GM12874 (cell line): ENCODE measurements around the gene MET.

ENCODE experiments used
- CTCF ChIP-seq: IDR thresholded peaks from 2 replicates; pipeline ENCODE4 v1.5.1; 2011; ENCODE audit warnings: low read depth, mild to moderate bottlenecking, control low read depth, low read length, moderate library complexity; ENCODE audit not compliant: insufficient read depth

Gene MET

GRCh38 chr7:116731445-116732335 lies 59.7 kb downstream of the MET start:
- TF ChIP-seq CTCF: no peak

GRCh38 chr7:116732788-116733694 lies 61.0 kb downstream of the MET start:
- TF ChIP-seq CTCF: no peak

GRCh38 chr7:116733924-116734580 lies 62.1 kb downstream of the MET start:
- no peak for TF ChIP-seq CTCF

GRCh38 chr7:116734710-116735109 lies 62.7 kb downstream of the MET start:
- no peak for TF ChIP-seq CTCF

GRCh38 chr7:116736927-116737715 lies 65.1 kb downstream of the MET start:
- no peak for TF ChIP-seq CTCF

GRCh38 chr7:116738378-116738777 lies 66.4 kb downstream of the MET start:
- no peak for TF ChIP-seq CTCF

- no peak for TF ChIP-seq CTCF
Measured at GRCh38 chr7:116739307-116739706, 67.3 kb downstream of the MET start.
